AG09319 (cell line): Measurements from ENCODE around the gene HSD11B2.

Source experiments
- DNase-seq: peaks from one replicate; pipeline ENCODE4 v3.0.0-alpha.2; 2010; ENCODE audit warnings: low read depth; ENCODE audit errors: extremely low read depth
- CTCF ChIP-seq: IDR thresholded peaks from 2 replicates; pipeline ENCODE4 v1.5.1; 2011; ENCODE audit warnings: low read depth, mild to moderate bottlenecking, inconsistent platforms, low read length, moderate library complexity

HSD11B2 gene

DNA sequence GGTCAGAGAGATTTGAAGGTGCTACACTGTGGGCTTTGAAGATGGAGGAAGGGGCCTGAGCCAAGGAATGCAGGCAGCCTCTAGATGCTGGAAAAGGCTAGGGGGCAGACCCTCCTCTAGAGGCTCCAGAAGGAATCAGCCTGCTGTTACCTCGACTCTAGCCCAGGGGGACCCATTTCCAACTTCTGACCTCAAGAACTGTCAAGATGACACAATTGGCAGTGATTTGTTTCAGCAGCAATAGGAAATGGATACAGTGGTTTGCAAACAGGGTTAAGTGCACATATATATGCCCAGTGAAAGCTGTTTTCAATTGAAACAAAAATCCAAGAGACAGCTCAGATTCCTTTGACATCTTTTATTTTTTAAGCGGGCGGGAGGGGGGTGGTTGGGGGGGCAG is 11.0 kb upstream of the HSD11B2 start:
- no peak; the same call in none of the 2 replicates for TF ChIP-seq CTCF
- DNase-seq, result no peak

- TF ChIP-seq CTCF, result no peak
- no peak for DNase-seq
These were observed 9.9 kb upstream of the HSD11B2 start for GRCh38 chr16:67421030-67421429.

DNA sequence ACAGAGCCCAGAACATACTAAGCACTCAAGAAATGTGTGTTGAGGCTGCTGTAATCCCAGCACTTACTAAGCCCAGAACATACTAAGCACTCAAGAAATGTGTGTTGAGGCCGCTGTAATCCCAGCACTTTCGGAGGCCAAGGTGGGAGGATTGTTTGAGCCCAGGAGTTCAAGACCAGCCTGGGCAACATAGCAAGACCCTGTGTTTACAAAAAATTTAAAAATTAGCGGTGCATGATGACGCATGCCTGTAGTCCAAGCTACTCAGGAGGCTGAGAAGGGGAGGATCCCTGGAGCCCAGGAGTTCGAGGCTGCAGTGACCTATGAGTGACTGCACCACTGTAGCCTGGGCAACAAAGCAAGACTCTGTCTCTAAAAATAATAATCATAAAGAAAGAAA is 7.9 kb upstream of the HSD11B2 start:
- DNase-seq, result no peak
- no peak for TF ChIP-seq CTCF

GRCh38 chr16:67423611-67424260 is 7.2 kb upstream of the HSD11B2 start:
- TF ChIP-seq CTCF, result no peak
- DNase-seq, result no peak

- TF ChIP-seq CTCF, result no peak
- no peak for DNase-seq
These were observed 6.7 kb upstream of the HSD11B2 start for GRCh38 chr16:67424261-67424615.

- TF ChIP-seq CTCF, result no peak; the same call in none of the 2 replicates
- DNase-seq, result no peak
These were observed 5.9 kb upstream of the HSD11B2 start for GRCh38 chr16:67425061-67425460.

- no peak for DNase-seq
- no peak for TF ChIP-seq CTCF
These were observed 5.3 kb upstream of the HSD11B2 start for GRCh38 chr16:67425580-67425979.
